MM.1S (cell line): Measurements from ENCODE around the gene STARD3NL.

Experiments used
- DNase-seq: peaks from one replicate; pipeline ENCODE4 v3.0.0-alpha.2; 2015
- H2AFZ ChIP-seq: fragments of 300-600 bp; sonication (generic); 2 replicates; pipeline ENCODE4 v1.6.0; 2016; ENCODE audit warnings: antibody characterized with exemption, low read length
- H3F3A ChIP-seq: fragments of 300-600 bp; sonication (generic); 2 replicates; pipeline ENCODE4 v1.6.1; 2016; ENCODE audit warnings: mild to moderate bottlenecking, antibody characterized with exemption, low read length, moderate library complexity, mixed read lengths; ENCODE audit not compliant: insufficient read depth
- H3K27ac ChIP-seq: fragments of 300-600 bp; sonication (generic); 2 replicates; pipeline ENCODE4 v1.5.1; 2016; ENCODE audit warnings: mild to moderate bottlenecking, low read length
- H3K27me3 ChIP-seq: fragments of 300-600 bp; sonication (generic); replicated peaks from 2 replicates; pipeline ENCODE4 v1.6.0; 2016; ENCODE audit warnings: low read length; ENCODE audit not compliant: insufficient read depth
- H3K36me3 ChIP-seq: fragments of 300-600 bp; sonication (generic); replicated peaks from 2 replicates; pipeline ENCODE4 v1.6.1; 2016; ENCODE audit warnings: mild to moderate bottlenecking, low read length, mixed read lengths; ENCODE audit not compliant: insufficient read depth
- H3K4me1 ChIP-seq: fragments of 300-600 bp; sonication (generic); 2 replicates; pipeline ENCODE4 v1.6.1; 2016; ENCODE audit warnings: low read length, mixed read lengths
- H3K4me2 ChIP-seq: fragments of 300-600 bp; sonication (generic); 2 replicates; pipeline ENCODE4 v1.6.0; 2016; ENCODE audit warnings: low read depth, low read length
- H3K4me3 ChIP-seq: fragments of 300-600 bp; sonication (generic); 2 replicates; pipeline ENCODE4 v1.5.1; 2016; ENCODE audit warnings: low read length, mixed read lengths
- H3K79me2 ChIP-seq: fragments of 300-600 bp; sonication (generic); 2 replicates; pipeline ENCODE4 v1.6.1; 2016; ENCODE audit warnings: mixed run types, low read length, mixed read lengths
- H3K9ac ChIP-seq: fragments of 300-600 bp; sonication (generic); 2 replicates; pipeline ENCODE4 v1.6.1; 2016; ENCODE audit warnings: low read length, mixed read lengths
- H3K9me2 ChIP-seq: fragments of 300-600 bp; sonication (generic); replicated peaks from 2 replicates; pipeline ENCODE4 v1.6.1; 2016; ENCODE audit warnings: mild to moderate bottlenecking, low read length, mixed read lengths; ENCODE audit not compliant: insufficient read depth
- H3K9me3 ChIP-seq: fragments of 300-600 bp; sonication (generic); replicated peaks from 2 replicates; pipeline ENCODE4 v1.6.1; 2016; ENCODE audit warnings: mild to moderate bottlenecking, low read length, mixed read lengths; ENCODE audit not compliant: insufficient read depth
- H4K20me1 ChIP-seq: fragments of 300-600 bp; sonication (generic); 2 replicates; pipeline ENCODE4 v1.6.1; 2016; ENCODE audit warnings: mild to moderate bottlenecking, low read length, moderate library complexity, mixed read lengths; ENCODE audit not compliant: insufficient read depth
- EZH2 ChIP-seq: fragments of 300-600 bp; sonication (generic); optimal IDR thresholded peaks from 2 replicates; pipeline ENCODE3; 2017; ENCODE audit warnings: low read depth, mild to moderate bottlenecking, antibody characterized with exemption, low read length, mixed read lengths
- EZH2phosphoT487 ChIP-seq: fragments of 300-600 bp; sonication (generic); IDR thresholded peaks from 2 replicates; pipeline ENCODE4 v1.6.1; 2018; ENCODE audit warnings: antibody characterized with exemption, low read length
- TF ChIP-seq, protein P1 (sequence below): fragments of 300-600 bp; sonication (generic); IDR thresholded peaks from 2 replicates; pipeline ENCODE4 v1.5.1; 2016; ENCODE audit warnings: antibody characterized with exemption, low read length, mixed read lengths

The STARD3NL gene

DNA sequence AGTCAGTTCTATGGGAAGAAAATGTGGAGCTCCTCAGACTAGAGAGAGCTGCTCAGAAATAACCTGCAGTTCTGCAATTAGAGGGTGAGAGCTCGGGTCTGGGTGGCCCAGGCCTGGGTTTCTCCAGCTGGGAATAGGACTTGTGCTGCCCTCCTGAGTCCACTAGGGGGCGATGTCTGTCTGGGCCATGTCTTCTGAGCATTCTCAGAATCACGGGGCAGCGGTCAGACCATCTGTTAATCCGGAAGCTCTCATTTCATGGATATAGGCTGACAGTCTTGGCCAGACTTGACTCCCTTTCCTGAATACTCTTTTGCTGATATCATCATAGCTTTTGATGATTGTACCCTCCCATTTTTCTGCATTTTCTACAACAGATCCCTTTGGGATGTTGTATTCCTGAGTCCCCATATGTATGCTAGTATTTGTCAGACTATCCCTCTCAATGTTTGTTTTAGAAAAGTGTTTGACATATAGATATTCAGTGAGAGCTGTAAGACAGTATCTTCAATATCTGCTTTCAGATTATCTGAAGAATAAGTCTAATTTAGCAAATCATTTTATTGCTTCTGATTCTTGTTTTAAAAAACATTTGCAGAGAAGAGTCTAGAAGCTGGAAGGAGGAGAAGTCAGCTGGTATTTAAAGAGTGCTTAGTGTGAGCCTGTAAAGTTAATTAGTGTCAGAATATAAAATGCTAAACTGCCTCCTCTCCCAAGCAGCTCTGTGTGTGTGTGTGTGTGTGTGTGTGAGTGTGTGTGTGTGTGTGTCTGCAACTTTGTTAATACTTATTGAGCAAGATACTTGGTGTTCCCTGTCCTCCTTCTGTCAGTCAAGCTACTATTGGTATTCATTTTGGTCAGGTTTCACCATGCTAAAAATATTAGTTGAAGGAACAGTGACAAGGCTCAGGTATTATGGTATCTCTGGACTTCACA lies 38.0 kb downstream of the STARD3NL start:
- Histone ChIP-seq H3K9ac (no peak overlapping the region), H3K4me3 (no peak overlapping the region), H3K9me3 (no peaks in the 10 kb centered on the region), H3K4me1 (peaks cover 6% of the 10 kb centered on the region), H4K20me1 (no peaks in the 10 kb centered on the region), H3F3A (no peaks in the 10 kb centered on the region), H3K79me2 (no peaks in the 10 kb centered on the region), H3K4me2 (peak overlapping the region; percentile 30; the same call in 1 of the 2 replicates), H3K27me3 (no peaks in the 10 kb centered on the region), H2AFZ (peak overlapping the region; percentile 27; the same call in 1 of the 2 replicates), H3K36me3 (no peaks in the 10 kb centered on the region), H3K27ac (no peak overlapping the region), H3K9me2 (no peaks in the 10 kb centered on the region)
- TF ChIP-seq, protein P1, sequence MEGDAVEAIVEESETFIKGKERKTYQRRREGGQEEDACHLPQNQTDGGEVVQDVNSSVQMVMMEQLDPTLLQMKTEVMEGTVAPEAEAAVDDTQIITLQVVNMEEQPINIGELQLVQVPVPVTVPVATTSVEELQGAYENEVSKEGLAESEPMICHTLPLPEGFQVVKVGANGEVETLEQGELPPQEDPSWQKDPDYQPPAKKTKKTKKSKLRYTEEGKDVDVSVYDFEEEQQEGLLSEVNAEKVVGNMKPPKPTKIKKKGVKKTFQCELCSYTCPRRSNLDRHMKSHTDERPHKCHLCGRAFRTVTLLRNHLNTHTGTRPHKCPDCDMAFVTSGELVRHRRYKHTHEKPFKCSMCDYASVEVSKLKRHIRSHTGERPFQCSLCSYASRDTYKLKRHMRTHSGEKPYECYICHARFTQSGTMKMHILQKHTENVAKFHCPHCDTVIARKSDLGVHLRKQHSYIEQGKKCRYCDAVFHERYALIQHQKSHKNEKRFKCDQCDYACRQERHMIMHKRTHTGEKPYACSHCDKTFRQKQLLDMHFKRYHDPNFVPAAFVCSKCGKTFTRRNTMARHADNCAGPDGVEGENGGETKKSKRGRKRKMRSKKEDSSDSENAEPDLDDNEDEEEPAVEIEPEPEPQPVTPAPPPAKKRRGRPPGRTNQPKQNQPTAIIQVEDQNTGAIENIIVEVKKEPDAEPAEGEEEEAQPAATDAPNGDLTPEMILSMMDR = peak; percentile 96
- no peak for TF ChIP-seq EZH2
- peak; percentile 81 for DNase-seq

DNA sequence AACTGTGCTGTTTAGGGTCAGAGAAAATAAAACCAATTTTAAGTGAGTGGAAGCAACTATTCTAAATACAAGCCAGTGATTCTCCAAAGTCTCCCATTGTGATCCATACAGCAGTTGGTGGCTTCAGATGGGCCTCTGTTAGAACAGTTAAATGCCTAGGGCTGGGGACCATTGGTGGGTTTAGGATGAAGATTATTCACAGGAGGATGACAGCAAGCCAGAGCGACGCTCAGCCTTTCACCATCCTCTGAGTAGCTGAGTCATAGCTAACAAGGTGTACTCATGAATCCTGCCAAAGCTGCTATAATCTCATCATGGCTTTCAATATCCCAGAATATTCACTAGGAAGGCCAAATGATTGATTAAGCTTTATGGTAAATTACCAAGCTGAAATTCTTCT lies 39.6 kb downstream of the STARD3NL start:
- Histone ChIP-seq H3K36me3 (no peaks in the 10 kb centered on the region), H3K27ac (no peak overlapping the region), H3K9ac (no peak overlapping the region), H3K4me2 (no peak overlapping the region), H3K27me3 (no peaks in the 10 kb centered on the region), H3K4me1 (peaks cover 6% of the 10 kb centered on the region), H3K79me2 (no peaks in the 10 kb centered on the region), H4K20me1 (no peaks in the 10 kb centered on the region), H3K9me3 (no peaks in the 10 kb centered on the region), H3K9me2 (no peaks in the 10 kb centered on the region), H3F3A (no peaks in the 10 kb centered on the region), H3K4me3 (no peak overlapping the region), H2AFZ (no peak overlapping the region)
- no peak for DNase-seq
- TF ChIP-seq, protein P1 = no peak
- TF ChIP-seq EZH2phosphoT487 (no peak), EZH2 (no peak)

DNA sequence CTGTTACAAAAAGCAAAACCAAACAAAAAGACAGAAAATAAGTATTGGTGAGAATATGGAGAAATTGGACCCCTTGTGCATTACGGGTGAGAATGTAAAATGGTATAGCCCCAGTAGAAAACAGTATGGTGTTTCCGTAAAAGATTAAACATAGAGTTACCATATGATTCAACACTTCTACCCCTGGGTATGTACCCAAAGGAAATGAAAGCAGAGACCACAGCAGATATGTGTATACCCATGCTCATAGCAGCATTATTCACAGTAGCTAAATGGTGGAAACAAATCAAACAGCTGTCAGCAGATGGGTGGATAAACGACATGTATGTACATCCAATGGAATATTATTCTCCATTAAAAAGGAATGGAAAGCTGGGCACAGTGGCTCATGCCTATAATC lies 42.4 kb downstream of the STARD3NL start:
- H3F3A ChIP-seq = no peaks in the 10 kb centered on the region
- no peaks in the 10 kb centered on the region for H3K79me2 ChIP-seq

More for the DNA sequence above, 42.4 kb downstream of the STARD3NL start:
- no peak overlapping the region for H2AFZ ChIP-seq
- H3K9me3 ChIP-seq = no peaks in the 10 kb centered on the region
- TF ChIP-seq EZH2 (no peak), EZH2phosphoT487 (no peak)
- TF ChIP-seq, protein P1 = no peak
- H3K27ac ChIP-seq = no peak overlapping the region
- no peak overlapping the region for H3K4me3 ChIP-seq
- no peak overlapping the region for H3K9ac ChIP-seq
- peaks cover 6% of the 10 kb centered on the region for H3K4me1 ChIP-seq
- H3K36me3 ChIP-seq = no peaks in the 10 kb centered on the region
- H4K20me1 ChIP-seq = no peaks in the 10 kb centered on the region
- no peaks in the 10 kb centered on the region for H3K9me2 ChIP-seq
- DNase-seq = no peak
- H3K27me3 ChIP-seq = no peaks in the 10 kb centered on the region
- H3K4me2 ChIP-seq = no peak overlapping the region
